ENCODE measurements around the gene VIPR1. TPM values are rescaled to one million over a fixed set of nuclear protein-coding genes. Genes with fewer than 3 reads are reported as not detected.

VIPR1 gene
- total RNA-seq, 4 donors from 2014 or later: 121 to 565 (median 254) TPM

- DNase-seq: peak; percentile 52
- 10 to 39% methylated on average over 2 to 4 of the region's 4 CpGs for WGBS, 2 donors (ENCODE audit: low coverage in 1 of 2)
- peak in 1 of 3 donors; percentile 36 for TF ChIP-seq POLR2AphosphoS5 (IDR thresholded peaks at IDR 0.05)
- no peak for TF ChIP-seq CTCF (IDR thresholded peaks at IDR 0.05)
- no peaks in the 10 kb centered on the region for H3K27me3 ChIP-seq
- peaks cover 19 to 55% (median 34%) of the 10 kb centered on the region in 4 donors for H3K4me1 ChIP-seq
- H3K27ac ChIP-seq: peak overlapping the region; percentile 49 to 64 (median 58)
- in situ Hi-C loops (cut with MboI; ENCODE audit: low pct_ligation_motif_present in 1 of 4, low pct_unique_long_range_greater_than_20kb in 1 of 4, low sequenced_read_pairs in 3 of 4) (no loop called here), intact Hi-C loops (cut with DNase I; ENCODE audit: low total_unique reads) (no loop called here)
- H3K4me3 ChIP-seq: no peak overlapping the region
- no peaks in the 10 kb centered on the region for H3K9me3 ChIP-seq
- no peaks in the 10 kb centered on the region for H3K36me3 ChIP-seq
Observed at GRCh38 chr3:42520336-42520735, 17.9 kb downstream of the VIPR1 start.

GRCh38 chr3:42520906-42521305 is 18.5 kb downstream of the VIPR1 start:
- in situ Hi-C loops (cut with MboI; ENCODE audit: low pct_ligation_motif_present in 1 of 4, low pct_unique_long_range_greater_than_20kb in 1 of 4, low sequenced_read_pairs in 3 of 4): no loop called here
- 89% methylated on average over 3 of the region's 4 CpGs; no CpG with 5 or more reads in 1 of the 2 donors for WGBS, 2 donors (ENCODE audit: low coverage in 1 of 2)
- no peaks in the 10 kb centered on the region for H3K27me3 ChIP-seq
- H3K36me3 ChIP-seq: no peaks in the 10 kb centered on the region
- H3K4me1 ChIP-seq: peaks cover 14 to 49% (median 30%) of the 10 kb centered on the region in 4 donors
- no peak overlapping the region for H3K4me3 ChIP-seq
- DNase-seq: no peak
- H3K9me3 ChIP-seq: no peaks in the 10 kb centered on the region
- peak overlapping the region in 3 of 4 donors; percentile 35 to 61 (median 55) for H3K27ac ChIP-seq
- TF ChIP-seq POLR2AphosphoS5 (IDR thresholded peaks at IDR 0.05) (no peak), POLR2A (IDR thresholded peaks at IDR 0.05) (no peak), EP300 (IDR thresholded peaks at IDR 0.05; ENCODE audit: low read depth) (no peak), CTCF (IDR thresholded peaks at IDR 0.05) (no peak)
- intact Hi-C loops (cut with DNase I; ENCODE audit: low total_unique reads): no loop called here

- TF ChIP-seq CTCF (IDR thresholded peaks at IDR 0.05): no peak
- no peak for TF ChIP-seq POLR2A (IDR thresholded peaks at IDR 0.05)
- no peak for TF ChIP-seq POLR2AphosphoS5 (IDR thresholded peaks at IDR 0.05)
- TF ChIP-seq EP300 (IDR thresholded peaks at IDR 0.05; ENCODE audit: low read depth): no peak
- Histone ChIP-seq H3K4me3 (no peak overlapping the region), H3K27ac (no peak overlapping the region), H3K36me3 (no peaks in the 10 kb centered on the region), H3K4me1 (peaks cover 2 to 11% (median 4%) of the 10 kb centered on the region in 4 donors), H3K27me3 (no peaks in the 10 kb centered on the region), H3K9me3 (no peaks in the 10 kb centered on the region)
- WGBS, 2 donors (ENCODE audit: low coverage in 1 of 2): 80% methylated on average over 3 of the region's 3 CpGs
- DNase-seq: no peak
- in situ Hi-C loops (cut with MboI; ENCODE audit: low pct_ligation_motif_present in 1 of 4, low pct_unique_long_range_greater_than_20kb in 1 of 4, low sequenced_read_pairs in 3 of 4): loop anchor here in 2 of 4 donors (25.0 kb wide), 1 partner anchor 287 kb away; no protein-coding TSS in a partner anchor
- intact Hi-C loops (cut with DNase I; ENCODE audit: low total_unique reads): no loop called here
Observed at GRCh38 chr3:42524751-42525150, 22.3 kb downstream of the VIPR1 start.

GRCh38 chr3:42525212-42525611 is 22.8 kb downstream of the VIPR1 start:
- intact Hi-C loops (cut with DNase I; ENCODE audit: low total_unique reads) (no loop called here), in situ Hi-C loops (cut with MboI; ENCODE audit: low pct_ligation_motif_present in 1 of 4, low pct_unique_long_range_greater_than_20kb in 1 of 4, low sequenced_read_pairs in 3 of 4) (loop anchor here in 2 of 4 donors (25.0 kb wide), 1 partner anchor 288 kb away; no protein-coding TSS in a partner anchor)
- Histone ChIP-seq H3K9me3 (no peaks in the 10 kb centered on the region), H3K36me3 (no peaks in the 10 kb centered on the region), H3K4me1 (peaks cover 0 to 6% (median 0%) of the 10 kb centered on the region in 4 donors), H3K27ac (no peak overlapping the region), H3K4me3 (no peak overlapping the region), H3K27me3 (no peaks in the 10 kb centered on the region)
- no peak for TF ChIP-seq POLR2A (IDR thresholded peaks at IDR 0.05)
- TF ChIP-seq POLR2AphosphoS5 (IDR thresholded peaks at IDR 0.05): no peak
- TF ChIP-seq EP300 (IDR thresholded peaks at IDR 0.05; ENCODE audit: low read depth): no peak
- no peak for TF ChIP-seq CTCF (IDR thresholded peaks at IDR 0.05)
- WGBS, 2 donors (ENCODE audit: low coverage in 1 of 2): 88% methylated on average over 3 of the region's 4 CpGs; no CpG with 5 or more reads in 1 of the 2 donors
- no peak for DNase-seq
